Mammary epithelial cell (primary cell): ENCODE results near the gene BRPF1.

Source experiments
- EZH2 ChIP-seq: IDR thresholded peaks from 2 replicates; pipeline ENCODE4 v1.6.1; 2012; ENCODE audit warnings: low read length, inconsistent platforms, borderline replicate concordance
- TF ChIP-seq, protein P1 (sequence below), 2 donors: IDR thresholded peaks in 1 of 2; conservative IDR thresholded peaks in 1 of 2; 2 replicates each; pipeline ENCODE4 v1.5.1; 2011 to 2012; ENCODE audit warnings: inconsistent platforms in 2 of 2, low read length in 2 of 2, mild to moderate bottlenecking in 2 of 2, control low read depth in 1 of 2, low read depth in 1 of 2; ENCODE audit not compliant: insufficient read depth in 1 of 2; ENCODE audit errors: extremely low read depth in 1 of 2

DNA sequence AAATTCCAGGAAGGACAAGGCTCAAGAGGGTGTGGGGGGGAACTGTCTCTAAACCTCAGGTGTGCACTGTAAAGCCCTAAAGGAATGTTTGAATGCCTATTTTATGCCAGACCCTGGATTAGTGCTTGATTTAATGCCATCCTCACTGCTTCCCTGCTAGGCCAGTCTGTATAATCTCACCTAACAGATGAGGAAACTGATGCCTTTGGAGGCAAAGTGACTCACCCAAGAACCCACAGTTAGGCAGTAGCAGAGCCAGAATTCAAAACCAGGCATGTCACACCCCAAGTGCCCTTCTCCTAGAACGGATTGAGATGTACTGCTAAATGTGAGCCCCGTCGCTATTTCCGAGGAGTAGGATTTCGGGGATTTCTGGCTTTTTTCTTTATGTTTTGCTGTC, 30.4 kb downstream of the BRPF1 start:
- TF ChIP-seq, protein P1, sequence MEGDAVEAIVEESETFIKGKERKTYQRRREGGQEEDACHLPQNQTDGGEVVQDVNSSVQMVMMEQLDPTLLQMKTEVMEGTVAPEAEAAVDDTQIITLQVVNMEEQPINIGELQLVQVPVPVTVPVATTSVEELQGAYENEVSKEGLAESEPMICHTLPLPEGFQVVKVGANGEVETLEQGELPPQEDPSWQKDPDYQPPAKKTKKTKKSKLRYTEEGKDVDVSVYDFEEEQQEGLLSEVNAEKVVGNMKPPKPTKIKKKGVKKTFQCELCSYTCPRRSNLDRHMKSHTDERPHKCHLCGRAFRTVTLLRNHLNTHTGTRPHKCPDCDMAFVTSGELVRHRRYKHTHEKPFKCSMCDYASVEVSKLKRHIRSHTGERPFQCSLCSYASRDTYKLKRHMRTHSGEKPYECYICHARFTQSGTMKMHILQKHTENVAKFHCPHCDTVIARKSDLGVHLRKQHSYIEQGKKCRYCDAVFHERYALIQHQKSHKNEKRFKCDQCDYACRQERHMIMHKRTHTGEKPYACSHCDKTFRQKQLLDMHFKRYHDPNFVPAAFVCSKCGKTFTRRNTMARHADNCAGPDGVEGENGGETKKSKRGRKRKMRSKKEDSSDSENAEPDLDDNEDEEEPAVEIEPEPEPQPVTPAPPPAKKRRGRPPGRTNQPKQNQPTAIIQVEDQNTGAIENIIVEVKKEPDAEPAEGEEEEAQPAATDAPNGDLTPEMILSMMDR (conservative IDR thresholded peaks at IDR 0.05 in 1 of 2, IDR thresholded peaks at IDR 0.05 in 1 of 2; ENCODE audit: extremely low read depth in 1 of 2, insufficient read depth in 1 of 2, low read depth in 1 of 2, low read length in 2 of 2) = no peak
- TF ChIP-seq EZH2 = no peak
